ENCODE measurements around the gene TUBB8.
"Not testable (repeated sequence)": the region's sequence is repeated elsewhere in the genome, so short reads cannot be mapped to it uniquely, and the experiment has no call there.

TUBB8 gene

DNA sequence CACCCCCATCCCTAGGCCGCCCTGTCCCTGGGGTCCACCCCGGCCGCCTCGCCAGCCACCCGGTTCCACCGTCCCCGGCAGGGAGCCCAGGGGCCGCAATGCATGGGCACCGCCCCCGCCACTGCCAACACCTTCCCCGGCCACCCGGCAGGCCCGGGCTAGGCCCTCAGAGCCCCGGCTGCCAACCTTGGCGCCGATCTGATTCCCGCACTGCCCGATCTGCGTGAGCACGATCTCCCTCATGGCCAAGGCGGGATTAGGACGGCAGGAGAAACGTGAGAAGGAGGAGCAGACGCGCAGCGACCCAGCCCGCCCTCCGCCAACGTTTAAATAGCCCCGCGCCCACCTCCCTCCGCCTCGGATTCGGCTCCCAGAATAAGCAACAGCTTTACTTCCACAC, at the start of gene TUBB8:
TSS of gene TUBB8 (minus strand) at position 301 of the 400 bp plus-strand sequence. CDS start at position 243, 58 bp downstream.
- no peak for DNase-seq

- DNase-seq, result peak; percentile 32
Measured at GRCh38 chr10:96466-96865, 47.4 kb upstream of the TUBB8 start.

GRCh38 chr10:95356-96115, 46.4 kb upstream of the TUBB8 start:
- DNase-seq, result no peak

- no peak for DNase-seq
Measured at GRCh38 chr10:94613-95012, 45.5 kb upstream of the TUBB8 start.

- no peak for DNase-seq
Measured at GRCh38 chr10:92846-93245, 43.8 kb upstream of the TUBB8 start.

- peak; percentile 30 for DNase-seq
Measured at GRCh38 chr10:92153-92552, 43.1 kb upstream of the TUBB8 start.

DNA sequence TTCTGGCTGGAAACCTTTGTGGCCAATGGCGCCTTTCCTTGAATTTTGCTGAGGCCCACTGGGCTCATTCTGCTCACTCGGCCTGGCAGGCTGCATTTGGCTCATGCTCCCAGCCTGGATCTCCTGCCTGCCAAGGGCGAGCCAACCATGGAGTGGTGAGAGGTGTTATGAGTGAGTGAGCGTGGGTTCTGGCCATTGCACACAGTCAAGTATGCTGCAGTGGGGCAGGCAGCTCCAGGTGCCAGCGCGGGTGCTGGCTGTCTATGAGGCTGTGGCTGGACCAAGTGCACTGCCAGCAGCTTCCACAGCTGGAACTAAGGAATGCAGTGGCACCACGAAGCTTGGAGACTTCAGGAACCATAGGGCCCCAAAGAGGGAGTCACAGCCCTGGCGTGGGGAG, 42.2 kb upstream of the TUBB8 start:
- DNase-seq, result peak; percentile 44

GRCh38 chr10:90161-90560, 41.1 kb upstream of the TUBB8 start:
- no peak for DNase-seq

GRCh38 chr10:89248-89647, 40.2 kb upstream of the TUBB8 start:
- no peak for DNase-seq

DNA sequence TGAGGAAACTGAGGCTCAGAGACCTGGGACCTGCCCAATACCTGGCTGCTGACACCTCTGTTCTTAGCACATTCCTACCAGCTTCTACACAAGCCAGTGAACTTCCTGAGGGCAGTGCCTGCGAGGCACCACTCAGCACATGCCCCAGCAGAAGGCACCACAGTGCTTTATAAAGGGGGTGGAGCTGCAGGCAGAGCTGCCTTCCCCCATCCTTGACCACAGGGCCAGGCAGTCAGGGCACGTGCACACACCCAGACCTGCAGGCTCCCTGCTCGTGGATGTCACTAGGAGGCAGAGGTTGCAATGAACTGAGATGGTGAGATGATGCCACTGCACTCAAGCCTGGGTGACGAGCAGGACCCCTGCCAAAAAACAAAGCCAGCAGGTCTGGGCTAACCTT, 39.2 kb upstream of the TUBB8 start:
- DNase-seq, result no peak

- no peak for DNase-seq
Measured at GRCh38 chr10:87177-88080, 38.3 kb upstream of the TUBB8 start.

GRCh38 chr10:86031-86430, 36.9 kb upstream of the TUBB8 start:
- DNase-seq, result no peak

DNA sequence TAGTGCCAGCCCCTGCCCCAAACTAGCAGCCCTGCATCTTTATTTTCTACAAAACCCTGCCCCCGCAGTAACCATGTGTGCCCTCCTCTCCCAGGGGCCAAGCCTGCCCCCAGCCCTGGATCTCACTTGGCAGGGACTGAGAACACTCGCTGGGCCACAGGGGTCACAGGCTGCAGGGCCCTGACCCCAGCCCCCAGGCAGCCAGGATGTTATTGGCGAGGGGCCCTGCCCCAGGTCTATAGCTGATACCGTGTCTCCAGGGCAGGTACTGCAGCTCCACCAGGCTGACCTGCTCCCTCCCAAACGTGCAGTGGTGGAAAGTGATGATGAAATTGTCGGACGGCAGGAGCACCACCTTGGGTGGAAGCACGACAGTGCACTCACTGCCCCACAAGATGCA, 35.9 kb upstream of the TUBB8 start:
- no peak for DNase-seq

GRCh38 chr10:83930-84530, 34.9 kb upstream of the TUBB8 start:
- no peak for DNase-seq

DNA sequence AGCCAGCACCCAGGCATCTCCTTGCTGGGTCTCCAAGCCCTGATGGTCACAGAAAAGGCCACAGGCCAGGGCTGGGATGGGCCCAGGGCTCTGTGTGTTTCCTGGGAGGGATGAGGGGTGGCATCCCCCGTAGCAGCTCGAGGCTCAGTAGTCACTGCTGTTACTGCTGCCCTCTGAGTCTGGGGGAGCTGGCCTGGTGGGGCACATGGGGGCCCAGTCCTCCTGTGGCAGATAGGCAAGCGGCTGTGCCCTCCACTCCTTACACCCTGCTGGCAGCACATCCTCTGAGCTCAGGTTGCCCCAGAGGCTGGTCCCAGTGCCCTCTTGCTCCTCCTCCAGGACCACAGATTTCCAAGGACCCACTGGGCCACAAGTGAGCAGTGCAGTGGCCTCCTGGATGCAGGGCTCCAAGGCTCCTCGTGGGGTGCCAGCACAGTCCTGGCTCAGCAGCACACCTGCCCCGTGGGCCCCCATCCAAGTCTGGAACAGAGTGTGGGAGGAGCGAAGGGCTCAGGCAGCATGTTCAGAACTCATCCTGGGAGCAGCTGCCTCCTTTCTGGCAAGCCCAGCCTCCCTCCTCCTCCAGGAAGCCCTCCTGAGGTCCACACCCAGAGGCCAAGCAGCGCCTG, 31.5 kb upstream of the TUBB8 start:
- DNase-seq, result no peak

DNA sequence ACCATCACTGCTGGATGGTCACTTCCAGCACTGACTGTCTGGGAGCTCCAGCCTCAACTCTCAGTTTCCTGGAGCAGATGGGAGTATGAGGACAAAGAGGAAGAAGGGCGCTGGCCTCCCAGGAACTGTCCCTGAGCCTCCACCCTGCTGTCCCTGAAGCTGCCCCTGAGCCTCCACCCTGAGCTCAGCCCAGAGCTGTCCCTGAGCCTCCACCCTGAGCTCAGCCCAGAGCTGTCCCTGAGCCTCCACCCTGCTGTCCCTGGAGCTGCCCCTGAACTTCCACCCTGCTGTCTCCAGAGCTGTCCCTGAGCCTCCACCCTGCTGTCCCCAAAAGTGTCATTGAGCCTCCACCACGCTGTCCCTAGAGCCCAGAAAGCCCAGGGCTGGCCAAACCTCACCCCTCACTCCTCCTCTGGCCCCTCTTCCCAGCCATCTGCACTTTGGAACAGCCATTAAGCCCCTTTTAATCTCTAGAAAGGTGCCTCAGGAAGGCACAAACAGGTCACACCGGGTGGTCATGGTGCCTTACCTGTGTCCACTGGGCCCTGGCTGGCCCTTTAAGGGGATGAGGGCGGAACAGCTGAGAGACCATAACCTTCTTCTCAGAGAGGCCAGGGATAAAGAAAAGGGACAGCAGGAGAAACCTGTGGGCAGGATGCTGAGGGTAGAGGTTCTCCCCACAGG, 30.6 kb upstream of the TUBB8 start:
- DNase-seq, result no peak

GRCh38 chr10:78556-78955, 29.5 kb upstream of the TUBB8 start:
- no peak for DNase-seq

DNA sequence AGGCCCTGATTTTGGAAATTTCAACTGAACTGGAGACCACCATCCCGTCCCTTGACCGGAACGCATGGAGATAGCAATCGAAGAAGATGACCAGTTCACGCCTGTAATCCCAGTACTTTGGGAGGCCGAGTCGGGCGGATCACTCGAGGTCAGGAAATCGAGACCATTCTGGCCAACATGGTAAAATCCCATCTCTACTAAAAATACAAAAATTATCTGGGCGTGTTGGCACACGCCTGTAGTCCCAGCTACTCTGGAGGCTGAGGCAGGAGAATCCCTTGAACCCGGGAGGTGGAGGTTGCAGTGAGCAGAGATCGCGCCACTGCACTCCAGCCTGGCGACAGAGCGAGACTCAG, 25.1 kb upstream of the TUBB8 start:
- DNase-seq, result not testable (repeated sequence)

GRCh38 chr10:73543-74265, 24.6 kb upstream of the TUBB8 start:
- peak; percentile 83 for DNase-seq

DNA sequence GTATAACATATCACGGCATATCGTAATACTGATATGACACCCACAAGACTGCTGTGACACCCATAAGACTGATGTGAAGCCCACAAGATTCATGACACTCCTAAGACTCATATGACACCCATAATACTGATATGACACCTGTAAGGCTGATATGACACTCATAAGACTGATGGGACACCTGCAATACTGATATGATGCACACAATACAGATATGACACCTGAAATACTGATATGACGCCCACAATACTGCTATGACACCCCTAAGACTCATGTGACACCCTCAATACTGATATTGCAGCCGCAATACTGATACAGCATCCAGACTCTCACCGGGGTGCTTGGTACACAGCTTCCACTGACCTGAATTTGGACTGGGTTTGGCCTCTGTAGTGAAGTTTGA, 19.1 kb upstream of the TUBB8 start:
- DNase-seq, result peak; percentile 3

DNA sequence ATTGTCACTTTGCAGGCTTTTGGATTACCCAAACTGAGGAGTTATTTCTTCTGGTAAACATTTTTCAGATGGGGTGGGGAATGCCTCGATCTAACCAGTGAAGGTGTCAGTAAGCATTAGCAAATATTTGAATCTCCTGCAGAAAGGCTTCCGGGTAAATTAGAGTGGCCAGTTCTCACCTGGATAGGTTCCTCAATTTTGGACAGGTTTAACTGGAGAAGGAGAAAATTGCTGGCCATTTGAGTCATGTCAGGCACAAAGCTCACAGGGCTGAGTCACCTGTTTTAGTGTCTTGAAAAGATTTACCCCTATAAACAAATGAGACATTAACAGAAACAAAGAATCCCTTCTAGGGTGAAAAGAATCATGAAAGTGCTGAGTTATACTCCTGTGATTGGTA, 830 bp upstream of the TUBB8 start:
- DNase-seq, result not testable (repeated sequence)

DNA sequence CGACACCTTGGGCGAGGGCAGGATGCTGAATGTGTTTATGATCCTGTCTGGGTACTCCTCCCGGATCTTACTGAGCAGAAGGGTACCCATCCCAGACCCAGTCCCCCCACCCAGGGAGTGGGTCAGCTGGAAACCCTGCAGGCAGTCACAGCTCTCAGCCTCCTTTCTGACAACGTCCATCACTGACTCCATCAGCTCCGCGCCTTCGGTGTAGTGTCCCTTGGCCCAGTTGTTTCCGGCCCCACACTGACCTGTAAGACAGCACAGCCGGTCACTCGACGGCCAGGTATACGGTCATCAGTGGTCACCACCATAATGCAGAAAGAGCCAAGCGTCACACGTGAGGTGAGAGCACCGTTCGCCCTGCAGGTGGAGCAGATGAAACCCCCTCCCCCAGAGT, 1.2 kb downstream of the TUBB8 start:
- not testable (repeated sequence) for DNase-seq
